SU-DHL-6 (cell line): ENCODE data around the gene RAB26.

ENCODE experiments used
- H2AFZ ChIP-seq: fragments of 200-600 bp; sonication (generic); 2 replicates; pipeline ENCODE4 v1.6.1; 2014; ENCODE audit warnings: low read depth, mild to moderate bottlenecking, moderate library complexity, mixed read lengths, antibody characterized with exemption, low read length; ENCODE audit not compliant: severe bottlenecking
- H3F3A ChIP-seq: fragments of 200-600 bp; shearing (Covaris generic); 2 replicates; pipeline ENCODE4 v1.6.0; 2016; ENCODE audit warnings: antibody characterized with exemption, mild to moderate bottlenecking; ENCODE audit not compliant: insufficient read depth
- H3K27ac ChIP-seq: fragments of 200-600 bp; sonication (generic); 2 replicates; pipeline ENCODE4 v1.5.1; 2016; ENCODE audit warnings: low read depth, mild to moderate bottlenecking, low read length, moderate library complexity, mixed read lengths
- H3K27me3 ChIP-seq: fragments of 200-600 bp; sonication (generic), shearing (Covaris generic); 2 replicates; pipeline ENCODE4 v1.6.0; 2014; ENCODE audit warnings: mild to moderate bottlenecking, low read length
- H3K36me3 ChIP-seq: fragments of 200-600 bp; sonication (generic); 2 replicates; pipeline ENCODE4 v1.6.1; 2014; ENCODE audit warnings: mild to moderate bottlenecking, low read length, mixed read lengths
- H3K4me2 ChIP-seq: fragments of 300-600, 200-600 bp; shearing (Covaris generic), sonication (generic); 2 replicates; pipeline ENCODE4 v1.6.0; 2014; ENCODE audit warnings: low read length, low read depth, mild to moderate bottlenecking; ENCODE audit not compliant: poor library complexity, severe bottlenecking
- H3K4me3 ChIP-seq: fragments of 200-600 bp; sonication (generic); 2 replicates; pipeline ENCODE4 v1.5.1; 2014; ENCODE audit warnings: antibody characterized with exemption, low read length, mild to moderate bottlenecking, mixed read lengths; ENCODE audit not compliant: insufficient read depth, poor library complexity, severe bottlenecking
- H3K79me2 ChIP-seq: fragments of 200-600 bp; sonication (generic); 2 replicates; pipeline ENCODE4 v1.6.1; 2014; ENCODE audit warnings: mild to moderate bottlenecking, low read length, moderate library complexity; ENCODE audit not compliant: insufficient read depth
- H3K9ac ChIP-seq: fragments of 200-600 bp; sonication (generic); 2 replicates; pipeline ENCODE4 v1.7.0; 2014; ENCODE audit warnings: mild to moderate bottlenecking, low read length
- H3K9me2 ChIP-seq: fragments of 200-600 bp; sonication (generic); replicated peaks from 2 replicates; pipeline ENCODE4 v1.6.1; 2014; ENCODE audit warnings: low read length; ENCODE audit not compliant: insufficient read depth
- H3K9me3 ChIP-seq: fragments of 200-600 bp; sonication (generic); 2 replicates; pipeline ENCODE4 v1.6.1; 2014; ENCODE audit warnings: low read length, mixed read lengths; ENCODE audit not compliant: insufficient read depth
- H4K20me1 ChIP-seq: fragments of 200-600 bp; sonication (generic); 2 replicates; pipeline ENCODE4 v1.6.1; 2014; ENCODE audit warnings: low read depth, mild to moderate bottlenecking, antibody characterized with exemption, low read length, moderate library complexity, mixed read lengths
- EZH2phosphoT487 ChIP-seq: fragments of 200-600 bp; sonication (generic), shearing (Covaris generic); conservative IDR thresholded peaks from 2 replicates; pipeline ENCODE4 v1.6.1; 2018; ENCODE audit warnings: mild to moderate bottlenecking, antibody characterized with exemption, low read length, moderate library complexity, mixed read lengths
- TF ChIP-seq, protein P1 (sequence below): fragments of 200-600 bp; sonication (generic); IDR thresholded peaks from one replicate; pipeline ENCODE4 v1.5.1; 2017; ENCODE audit warnings: antibody characterized with exemption, mild to moderate bottlenecking, low read length, moderate library complexity; ENCODE audit not compliant: insufficient read depth, poor library complexity, severe bottlenecking

The RAB26 gene

DNA sequence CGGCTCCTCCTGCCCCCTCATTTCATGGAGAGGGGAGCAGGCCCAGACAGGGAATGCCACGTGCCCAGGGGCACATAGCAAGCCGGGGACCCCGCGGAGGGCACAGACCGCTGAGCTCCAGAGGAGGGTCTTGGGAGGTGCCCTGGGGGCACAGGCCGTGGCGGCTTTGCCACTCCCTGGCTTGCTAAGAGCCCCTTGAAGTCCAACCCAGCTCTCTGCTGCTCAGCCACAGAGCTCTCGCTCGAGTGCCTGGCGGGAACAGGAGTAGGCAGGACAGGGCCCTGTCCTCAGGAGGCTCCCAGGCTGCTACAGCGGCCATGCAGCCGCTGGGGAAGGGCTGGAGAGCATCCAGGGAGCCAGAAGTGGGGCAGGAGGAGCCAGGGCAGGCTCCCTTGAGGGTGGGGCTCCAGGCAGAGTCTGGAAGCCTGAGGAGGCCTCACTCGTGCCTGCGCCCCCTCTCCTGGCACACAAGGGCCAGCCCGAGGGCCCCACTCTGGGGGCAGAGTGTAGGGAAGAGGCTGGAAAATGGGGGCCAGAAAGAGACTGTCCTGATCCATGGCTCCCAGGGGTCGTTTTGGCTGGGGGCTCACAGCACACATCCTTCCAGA, 4.4 kb upstream of the RAB26 start:
- Histone ChIP-seq H3K9me3 (no peaks in the 10 kb centered on the region), H3K27ac (no peak overlapping the region), H3K4me2 (no peak overlapping the region), H4K20me1 (no peaks in the 10 kb centered on the region), H3K9me2 (no peaks in the 10 kb centered on the region), H3F3A (0 out of 2 replicates have a peak, but pooled peaks cover 14% of the 10 kb centered on the region), H3K4me3 (no peak overlapping the region), H3K79me2 (no peaks in the 10 kb centered on the region), H3K36me3 (no peaks in the 10 kb centered on the region), H3K27me3 (no peaks in the 10 kb centered on the region), H3K9ac (no peak overlapping the region), H2AFZ (no peak overlapping the region)
- TF ChIP-seq, protein P1, sequence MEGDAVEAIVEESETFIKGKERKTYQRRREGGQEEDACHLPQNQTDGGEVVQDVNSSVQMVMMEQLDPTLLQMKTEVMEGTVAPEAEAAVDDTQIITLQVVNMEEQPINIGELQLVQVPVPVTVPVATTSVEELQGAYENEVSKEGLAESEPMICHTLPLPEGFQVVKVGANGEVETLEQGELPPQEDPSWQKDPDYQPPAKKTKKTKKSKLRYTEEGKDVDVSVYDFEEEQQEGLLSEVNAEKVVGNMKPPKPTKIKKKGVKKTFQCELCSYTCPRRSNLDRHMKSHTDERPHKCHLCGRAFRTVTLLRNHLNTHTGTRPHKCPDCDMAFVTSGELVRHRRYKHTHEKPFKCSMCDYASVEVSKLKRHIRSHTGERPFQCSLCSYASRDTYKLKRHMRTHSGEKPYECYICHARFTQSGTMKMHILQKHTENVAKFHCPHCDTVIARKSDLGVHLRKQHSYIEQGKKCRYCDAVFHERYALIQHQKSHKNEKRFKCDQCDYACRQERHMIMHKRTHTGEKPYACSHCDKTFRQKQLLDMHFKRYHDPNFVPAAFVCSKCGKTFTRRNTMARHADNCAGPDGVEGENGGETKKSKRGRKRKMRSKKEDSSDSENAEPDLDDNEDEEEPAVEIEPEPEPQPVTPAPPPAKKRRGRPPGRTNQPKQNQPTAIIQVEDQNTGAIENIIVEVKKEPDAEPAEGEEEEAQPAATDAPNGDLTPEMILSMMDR = no peak
- no peak for TF ChIP-seq EZH2phosphoT487

DNA sequence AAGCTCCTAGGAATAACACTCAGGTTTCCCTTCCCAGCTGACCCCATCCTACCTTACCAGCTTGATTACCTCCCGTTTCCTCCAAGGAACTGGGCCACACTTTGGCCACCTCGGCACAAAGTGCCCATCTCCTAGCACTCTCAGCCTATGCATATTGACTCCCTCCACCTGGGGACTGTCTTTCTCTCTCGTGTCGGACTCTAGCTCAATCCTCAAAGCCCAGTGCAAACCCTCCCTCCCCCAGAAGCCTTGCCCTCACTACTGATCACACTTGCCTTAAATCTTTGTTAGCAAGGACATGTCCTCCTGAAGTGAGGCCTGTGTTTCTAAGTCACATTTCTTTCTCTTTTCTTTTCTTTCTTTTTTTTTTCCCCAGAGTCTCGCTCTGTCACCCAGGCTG, 2.6 kb upstream of the RAB26 start:
- Histone ChIP-seq H3K79me2 (no peaks in the 10 kb centered on the region), H3K9me3 (no peaks in the 10 kb centered on the region), H4K20me1 (no peaks in the 10 kb centered on the region), H3F3A (peaks cover 28% of the 10 kb centered on the region), H3K9ac (no peak overlapping the region), H3K9me2 (no peaks in the 10 kb centered on the region), H3K27ac (no peak overlapping the region), H3K4me3 (no peak overlapping the region), H3K27me3 (no peaks in the 10 kb centered on the region), H2AFZ (no peak overlapping the region), H3K36me3 (no peaks in the 10 kb centered on the region), H3K4me2 (no peak overlapping the region)
- no peak for TF ChIP-seq EZH2phosphoT487
- TF ChIP-seq, protein P1 = no peak

DNA sequence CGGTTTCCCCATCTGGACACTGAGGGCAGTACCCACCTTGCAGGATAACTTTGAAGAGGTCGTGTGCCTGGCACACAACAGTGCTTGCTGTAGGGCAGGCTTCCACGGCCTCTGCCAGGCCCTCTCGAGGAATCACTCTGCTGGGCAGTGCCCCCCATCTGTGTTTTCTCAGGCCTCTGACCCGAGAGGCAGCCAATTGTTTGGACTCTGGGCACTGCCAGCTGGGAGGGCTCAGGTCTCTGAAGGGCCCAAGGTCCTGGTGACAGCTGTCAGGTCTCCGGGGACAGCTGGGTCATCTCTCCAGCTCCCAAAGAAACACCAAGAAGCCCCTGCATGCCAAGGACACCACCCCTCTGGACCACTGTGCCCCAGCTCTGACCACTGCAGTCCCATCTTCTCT, 1.0 kb upstream of the RAB26 start:
- no peaks in the 10 kb centered on the region for H3K79me2 ChIP-seq
- no peak for TF ChIP-seq EZH2phosphoT487
- H3K9me3 ChIP-seq = no peaks in the 10 kb centered on the region

DNA sequence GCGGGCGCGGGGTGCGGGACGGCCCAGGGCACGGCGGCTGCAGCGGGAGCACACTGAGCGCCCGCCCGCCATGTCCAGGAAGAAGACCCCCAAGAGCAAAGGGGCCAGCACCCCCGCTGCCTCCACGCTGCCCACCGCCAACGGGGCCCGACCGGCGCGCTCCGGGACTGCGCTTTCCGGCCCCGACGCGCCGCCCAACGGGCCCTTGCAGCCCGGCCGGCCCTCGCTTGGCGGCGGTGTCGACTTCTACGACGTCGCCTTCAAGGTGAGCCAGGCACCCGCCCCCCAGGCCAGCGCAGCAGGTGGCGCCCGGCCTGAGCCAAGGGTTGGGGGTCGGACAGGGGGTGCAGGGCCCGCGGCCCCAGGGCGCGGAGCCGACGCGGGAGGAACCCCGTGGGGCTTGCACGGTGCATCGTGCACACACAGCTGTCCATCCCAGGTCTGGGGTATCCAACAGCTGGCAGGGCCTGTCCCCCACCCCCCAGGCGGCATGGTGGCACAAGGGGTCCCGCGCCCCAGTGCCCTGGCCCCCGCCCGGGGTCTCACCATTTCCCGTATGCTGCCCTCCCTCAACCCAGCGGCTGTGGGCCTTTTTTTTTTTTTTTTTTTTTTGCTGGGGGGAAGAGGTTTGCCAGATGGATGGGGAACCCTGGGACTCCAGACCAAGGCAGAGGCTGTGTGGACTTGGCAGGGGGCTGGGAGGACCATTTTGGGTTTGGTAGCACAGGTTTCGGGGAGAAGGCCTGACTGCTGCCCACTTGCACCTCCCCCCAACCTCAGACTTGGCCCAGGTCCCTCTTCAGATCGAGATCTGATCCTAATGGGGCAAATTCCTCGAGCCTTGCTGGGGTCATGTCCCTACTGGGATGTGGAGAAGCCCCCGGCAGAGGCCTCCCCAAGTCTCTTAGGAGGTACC, 547 bp downstream of the RAB26 start:
- TF ChIP-seq, protein P1 = no peak
- TF ChIP-seq EZH2phosphoT487 = no peak
- Histone ChIP-seq H3K4me3 (peak overlapping the region; percentile 27), H3K27me3 (no peaks in the 10 kb centered on the region), H3K27ac (no peak overlapping the region), H2AFZ (no peak overlapping the region), H3K36me3 (peaks cover 14% of the 10 kb centered on the region), H3F3A (peaks cover 53% of the 10 kb centered on the region), H3K79me2 (peaks cover 9% of the 10 kb centered on the region; the same call in 1 of the 2 replicates), H3K4me2 (peak overlapping the region; percentile 49), H3K9ac (peak overlapping the region; percentile 31), H3K9me2 (no peaks in the 10 kb centered on the region), H4K20me1 (peaks cover 8% of the 10 kb centered on the region; the same call in 1 of the 2 replicates), H3K9me3 (no peaks in the 10 kb centered on the region)

More for the DNA sequence above, 1.0 kb upstream of the RAB26 start:
- no peak overlapping the region for H2AFZ ChIP-seq
- no peak overlapping the region for H3K9ac ChIP-seq
- H3K4me3 ChIP-seq = no peak overlapping the region
- H3F3A ChIP-seq = peaks cover 37% of the 10 kb centered on the region
- H3K36me3 ChIP-seq = 0 out of 2 replicates have a peak, but pooled peaks cover 3% of the 10 kb centered on the region
- peaks cover 5% of the 10 kb centered on the region; the same call in 1 of the 2 replicates for H4K20me1 ChIP-seq
- H3K9me2 ChIP-seq = no peaks in the 10 kb centered on the region
- no peaks in the 10 kb centered on the region for H3K27me3 ChIP-seq
- no peak overlapping the region for H3K27ac ChIP-seq
- no peak overlapping the region for H3K4me2 ChIP-seq
